Hematopoietic multipotent progenitor cell (in vitro differentiated cells): ENCODE results near the gene SLC39A2. TPM values are rescaled to one million over a fixed set of nuclear protein-coding genes. Genes with fewer than 3 reads are reported as not detected.
"Not testable (repeated sequence)": the region's sequence is repeated elsewhere in the genome, so short reads cannot be mapped to it uniquely, and the experiment has no call there.

Experiments used
- DNase-seq, 3 donors: peaks; one replicate each; pipeline ENCODE4 v3.0.0-alpha.2; 2011 to 2015; ENCODE audit warnings: low read depth in 2 of 3, low spot score in 2 of 3
- total RNA-seq: library from RNA; depleted of rRNA; stranded (reverse); fragments of >200 nt; gene quantifications from one replicate; pipeline ENCODE4 v1.2.3, GENCODE V29; 2012

Gene SLC39A2
- total RNA-seq, 1 donor = not detected

- DNase-seq = peak; percentile 52 to 79 (median 76)
These were observed 25.7 kb downstream of the SLC39A2 start, which contains the start of gene NDRG2 for GRCh38 chr14:21024585-21025370. Gene NDRG2 (minus strand): TSS chr14:21025061. CDS start chr14:21023315, 1,746 bp downstream.

GRCh38 chr14:21025371-21026273 lies 26.5 kb downstream of the SLC39A2 start:
- DNase-seq = no peak

GRCh38 chr14:21026274-21026987 lies 27.3 kb downstream of the SLC39A2 start:
- DNase-seq = no peak

GRCh38 chr14:21026988-21027315 lies 27.9 kb downstream of the SLC39A2 start:
- DNase-seq = no peak

- no peak for DNase-seq
These were observed 30.8 kb downstream of the SLC39A2 start, which contains the start of gene TPPP2 for GRCh38 chr14:21029917-21030316. Gene TPPP2 (plus strand): TSS chr14:21030217. CDS start chr14:21030582, 365 bp downstream.

GRCh38 chr14:21030531-21030930 lies 31.4 kb downstream of the SLC39A2 start:
- no peak for DNase-seq

- DNase-seq = no peak
These were observed 33.4 kb downstream of the SLC39A2 start for GRCh38 chr14:21032326-21033132.

GRCh38 chr14:21033133-21033698 lies 34.1 kb downstream of the SLC39A2 start:
- no peak for DNase-seq

- no peak for DNase-seq
These were observed 35.6 kb downstream of the SLC39A2 start, which contains the start of gene RNASE13 for GRCh38 chr14:21034707-21035106. Gene RNASE13 (minus strand): TSS chr14:21034807. CDS start chr14:21034288, 519 bp downstream.

GRCh38 chr14:21036751-21037150 lies 37.7 kb downstream of the SLC39A2 start:
- no peak for DNase-seq

GRCh38 chr14:21037156-21037555 lies 38.1 kb downstream of the SLC39A2 start:
- no peak for DNase-seq

- no peak for DNase-seq
These were observed 39.6 kb downstream of the SLC39A2 start for GRCh38 chr14:21038441-21039422.

GRCh38 chr14:21039585-21040369 lies 40.7 kb downstream of the SLC39A2 start:
- peak in 2 of 3 donors; percentile 57 to 75 for DNase-seq

GRCh38 chr14:21040370-21040925 lies 41.4 kb downstream of the SLC39A2 start:
- DNase-seq = no peak

- not testable (repeated sequence) for DNase-seq
These were observed 41.8 kb downstream of the SLC39A2 start for GRCh38 chr14:21040941-21041340.

GRCh38 chr14:21041676-21042433 lies 42.8 kb downstream of the SLC39A2 start, which contains the start of gene RNASE7:
Gene RNASE7 (plus strand): TSS chr14:21042362. CDS start chr14:21042993, 631 bp downstream.
- peak in 1 of 3 donors; percentile 29 for DNase-seq
